SIG-M5 treated with dmso at 0.1 percent for 504 hours (cell line): ENCODE results near the gene DCAF5.

Source experiments
- DNase-seq: peaks from one replicate; lab custom pipeline; 2025; ENCODE audit not compliant: unreplicated experiment; lab: John Stamatoyannopoulos, UW

Gene DCAF5

DNA sequence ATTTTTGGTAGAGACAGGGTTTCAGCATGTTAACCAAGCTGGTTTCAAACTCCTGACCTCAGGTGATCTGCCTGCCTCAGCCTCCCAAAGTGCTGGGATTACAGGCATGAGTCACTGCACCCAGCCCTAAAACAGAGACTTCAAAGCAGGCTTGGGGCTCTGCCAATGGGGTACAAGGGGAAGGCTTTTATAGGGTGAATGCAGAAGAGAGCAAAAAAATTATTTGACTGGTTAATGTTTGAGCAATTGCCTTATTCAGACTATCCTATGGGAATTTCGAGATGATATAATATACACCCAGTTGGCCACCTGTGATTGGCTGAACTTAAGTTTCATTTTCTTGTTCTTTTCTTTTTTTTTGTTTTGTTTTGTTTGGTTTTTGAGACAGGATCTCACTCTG, 142.3 kb downstream of the DCAF5 start:
- DNase-seq = no peak

GRCh38 chr14:69008421-69008884, 144.5 kb downstream of the DCAF5 start:
- no peak for DNase-seq

DNA sequence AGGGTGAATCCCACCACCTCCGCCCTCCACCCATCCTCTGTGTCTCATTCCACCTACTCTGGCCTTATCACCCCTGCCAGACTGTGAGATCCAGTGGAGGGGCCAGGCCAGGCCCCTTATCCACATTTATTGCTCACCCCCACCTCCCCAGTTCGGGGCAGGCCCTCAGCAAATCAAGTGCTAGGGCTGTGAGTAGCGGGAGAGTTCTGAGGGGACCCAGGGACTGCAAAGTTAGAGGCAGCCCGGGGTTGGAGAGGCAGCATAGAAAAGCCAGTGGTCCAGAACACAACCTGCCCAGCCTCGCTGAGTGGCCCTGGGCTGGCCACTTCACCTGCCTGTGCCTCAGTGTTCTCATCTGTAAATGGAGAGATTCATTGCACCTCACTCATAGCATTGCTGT, 146.6 kb downstream of the DCAF5 start:
- DNase-seq = no peak

DNA sequence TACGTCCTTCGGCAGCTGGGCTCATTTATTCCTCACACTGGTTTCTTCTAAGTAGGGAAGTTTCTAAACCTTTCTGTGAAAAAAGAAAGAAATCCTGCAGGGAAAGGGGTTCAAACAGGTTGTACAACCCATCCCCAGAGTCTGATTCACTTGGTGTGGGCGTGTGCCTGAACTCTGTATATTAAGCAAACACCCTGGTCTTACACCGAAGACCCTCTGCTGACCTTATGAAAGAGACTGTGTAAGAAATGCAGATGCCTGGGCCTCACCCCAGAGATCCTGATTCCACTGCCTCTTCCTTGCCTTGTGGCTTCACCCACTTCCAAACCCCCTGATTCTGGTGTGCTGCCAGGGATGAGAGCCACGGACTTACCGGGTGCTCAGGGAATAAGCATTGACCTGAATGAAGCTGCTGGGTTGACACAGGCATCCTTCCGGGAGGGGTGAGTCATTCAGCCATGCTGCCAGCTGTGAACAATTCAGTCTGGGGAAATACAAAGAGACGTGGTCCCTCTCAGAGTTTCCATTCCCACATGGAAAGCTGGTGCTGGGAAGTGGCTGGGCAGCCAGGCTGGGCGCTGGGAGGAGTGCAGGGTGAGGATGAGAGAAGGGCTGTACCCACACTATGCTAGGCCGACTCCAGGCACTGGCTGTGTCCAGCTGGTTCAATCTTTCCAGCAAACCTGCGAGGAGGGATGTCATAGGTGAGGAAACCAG, 147.3 kb downstream of the DCAF5 start:
- DNase-seq = peak; percentile 11

GRCh38 chr14:69004731-69005431, 148.0 kb downstream of the DCAF5 start:
- no peak for DNase-seq

GRCh38 chr14:69003626-69004025, 149.3 kb downstream of the DCAF5 start:
- DNase-seq = no peak

GRCh38 chr14:69002069-69002468, 150.8 kb downstream of the DCAF5 start:
- DNase-seq = peak; percentile 13

- no peak for DNase-seq
Observed at GRCh38 chr14:69001375-69001774, 151.5 kb downstream of the DCAF5 start.
